ENCODE results near the gene GJA4.

The GJA4 gene

DNA sequence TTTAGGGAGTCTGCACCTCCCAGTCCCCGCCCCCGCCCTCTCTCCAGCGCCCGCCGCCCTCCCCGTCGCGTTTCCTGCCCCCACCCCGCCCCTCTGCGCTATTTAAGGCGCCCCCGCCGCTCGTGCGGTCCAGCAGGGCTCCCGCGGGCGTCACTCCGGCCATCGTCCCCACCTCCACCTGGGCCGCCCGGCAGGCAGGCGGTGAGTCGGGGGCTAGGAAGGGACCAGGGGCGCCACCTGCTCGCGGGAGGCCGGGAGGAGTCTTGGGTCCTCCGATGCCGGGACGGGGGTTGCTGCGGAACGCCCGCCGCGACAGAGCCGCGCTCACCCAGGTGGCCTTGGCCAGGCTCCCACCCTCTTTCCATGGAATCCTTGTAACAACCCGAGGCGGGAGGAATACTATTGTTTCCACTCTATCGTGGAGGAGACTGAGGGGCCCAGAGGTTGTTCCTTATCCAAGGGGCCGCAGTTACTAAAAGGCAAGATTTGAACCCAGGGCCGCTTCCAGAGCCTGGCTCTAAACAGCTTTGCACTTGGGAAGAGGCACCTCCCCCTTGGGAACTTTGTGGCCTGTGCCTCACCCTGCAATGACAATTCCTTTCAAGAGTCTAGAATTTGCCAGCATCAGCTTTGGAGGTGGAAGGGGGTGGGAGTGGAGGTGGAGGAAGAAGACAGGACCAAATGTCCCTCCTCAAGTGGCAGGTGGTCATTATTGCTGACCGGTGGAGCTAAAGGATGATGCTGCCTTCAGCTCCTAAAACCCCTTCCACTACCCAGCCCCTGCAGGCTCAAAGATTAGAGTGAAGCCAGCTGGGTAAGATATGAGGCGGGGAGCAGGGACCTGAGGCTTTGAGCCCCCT is at the start of gene GJA4:
TSS of gene GJA4 (plus strand) at position 132 of the 860 bp plus-strand sequence. CDS start 1,215 bp downstream, outside the sequence.
- DNase-seq = no peak

DNA sequence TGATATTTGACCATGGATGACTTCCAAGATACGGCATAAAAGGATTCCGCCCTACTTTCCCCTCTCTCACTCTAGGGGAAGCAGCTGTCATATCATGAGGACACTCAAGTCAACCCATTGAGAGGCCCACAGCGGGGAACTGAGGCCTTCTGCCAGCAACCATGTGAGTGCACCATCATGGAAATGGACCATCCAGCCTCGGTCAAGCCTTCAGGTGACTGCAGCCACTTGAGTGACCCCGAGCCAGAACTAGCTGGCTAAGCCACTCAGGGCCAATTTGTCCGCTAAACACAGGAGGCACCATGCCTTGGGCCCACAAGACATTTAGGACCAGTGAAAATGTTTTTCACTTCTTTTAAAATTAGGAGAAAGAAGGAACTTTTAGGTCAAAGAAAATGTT is 49.0 kb upstream of the GJA4 start:
- no peak for DNase-seq

- DNase-seq = peak in 28 of 56 donors; percentile 5 to 65 (median 36)
These were observed 47.9 kb upstream of the GJA4 start for GRCh38 chr1:34744851-34745250.

DNA sequence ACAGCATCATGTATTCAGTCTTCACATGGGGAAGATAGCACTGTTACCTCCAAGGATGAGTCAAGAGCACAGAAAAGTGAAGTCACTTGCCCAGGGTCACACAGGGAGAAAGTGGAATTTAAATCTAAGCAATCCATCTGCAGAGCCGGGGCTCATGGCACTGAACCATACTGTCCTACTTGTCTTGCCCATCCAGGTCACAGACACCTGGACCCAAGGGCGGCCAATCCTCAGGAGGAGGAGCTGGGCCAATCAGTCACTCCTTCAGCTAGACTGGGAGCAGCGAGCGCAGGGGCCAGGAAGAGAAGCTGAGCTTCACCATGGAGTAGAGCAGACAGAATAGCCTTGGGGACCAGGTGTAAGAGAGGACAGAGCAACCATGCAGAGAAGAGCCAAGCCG is 47.1 kb upstream of the GJA4 start:
- DNase-seq = no peak

GRCh38 chr1:34746101-34746500 is 46.7 kb upstream of the GJA4 start:
- DNase-seq = no peak

GRCh38 chr1:34746785-34747637 is 45.8 kb upstream of the GJA4 start:
- DNase-seq = no peak

GRCh38 chr1:34747638-34747941 is 45.2 kb upstream of the GJA4 start:
- DNase-seq = no peak

DNA sequence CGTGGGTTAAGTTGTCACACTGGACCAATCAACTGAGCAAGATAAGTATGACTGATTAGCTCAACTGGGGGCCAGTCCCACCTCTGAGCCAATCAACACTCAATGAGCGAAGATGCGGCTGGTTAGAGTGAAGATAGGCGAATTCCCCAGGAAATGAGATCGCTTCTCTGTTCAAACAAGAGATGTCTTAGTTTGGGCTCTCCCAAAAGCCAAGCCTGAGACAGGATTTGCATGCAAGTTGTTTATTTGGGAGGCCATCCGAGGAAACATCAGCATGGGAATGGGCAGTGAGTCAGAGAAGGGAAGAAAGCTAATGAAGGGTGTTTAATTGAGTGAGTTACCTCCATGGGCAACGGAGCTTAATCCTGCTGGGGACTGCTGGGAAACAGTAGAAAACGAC is 42.8 kb upstream of the GJA4 start:
- no peak for DNase-seq

DNA sequence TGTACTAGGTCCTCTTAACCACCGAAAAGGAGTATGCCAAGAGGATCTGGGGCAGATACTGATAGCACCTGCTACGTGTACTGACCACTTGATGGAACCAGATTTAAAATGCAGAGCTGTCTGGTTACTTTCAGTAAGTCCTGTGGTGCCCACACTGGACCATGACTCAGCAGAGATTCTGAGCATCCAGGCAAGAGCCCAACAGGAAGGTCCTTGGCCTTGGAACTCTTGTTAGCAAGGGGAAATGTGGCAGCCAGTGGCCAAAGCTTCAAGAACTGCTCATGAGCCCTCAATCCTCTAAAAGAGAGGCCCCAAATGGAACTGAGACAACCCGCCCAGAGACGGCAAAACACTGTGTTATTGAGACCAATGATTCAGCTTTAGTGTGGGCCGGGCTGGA is 42.2 kb upstream of the GJA4 start:
- peak in 1 of 56 donors; percentile 5 for DNase-seq

GRCh38 chr1:34753163-34753562 is 39.6 kb upstream of the GJA4 start:
- DNase-seq = no peak

DNA sequence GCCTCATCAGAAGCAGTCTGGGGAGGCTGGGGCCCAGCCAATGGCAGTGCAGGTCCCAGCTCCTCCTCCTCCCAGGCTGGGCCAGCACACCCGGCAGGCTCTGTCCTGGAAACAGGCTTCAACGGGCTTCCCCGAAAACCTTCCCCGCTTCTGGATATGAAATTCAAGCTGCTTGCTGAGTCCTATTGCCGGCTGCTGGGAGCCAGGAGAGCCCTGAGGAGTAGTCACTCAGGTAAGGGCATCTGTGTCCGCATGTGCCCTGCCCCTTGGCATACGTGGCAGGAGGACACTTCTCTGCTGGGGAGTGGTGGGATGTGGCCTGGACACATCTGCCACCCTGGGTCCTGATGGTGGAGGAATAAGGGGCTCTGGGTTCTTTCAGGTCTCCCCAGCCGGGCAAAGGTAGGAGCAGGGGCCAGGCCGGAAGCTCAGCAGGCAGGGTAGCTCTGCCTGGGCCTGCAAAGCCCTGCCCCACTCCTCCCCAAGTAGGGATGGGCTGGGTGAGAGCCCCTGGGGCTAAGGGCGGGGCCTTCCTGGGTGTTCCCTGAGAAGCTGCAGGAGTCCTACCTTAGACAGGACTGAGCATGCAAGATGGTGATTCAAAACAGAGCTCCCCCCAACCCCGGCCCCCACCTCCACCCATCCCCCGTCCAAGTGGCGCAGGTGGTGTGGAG is 37.7 kb upstream of the GJA4 start, which contains the start of gene GJB5:
TSS of gene GJB5 (plus strand) at position 84 of the 674 bp plus-strand sequence. CDS start 2,284 bp downstream, outside the sequence.
- DNase-seq = no peak

DNA sequence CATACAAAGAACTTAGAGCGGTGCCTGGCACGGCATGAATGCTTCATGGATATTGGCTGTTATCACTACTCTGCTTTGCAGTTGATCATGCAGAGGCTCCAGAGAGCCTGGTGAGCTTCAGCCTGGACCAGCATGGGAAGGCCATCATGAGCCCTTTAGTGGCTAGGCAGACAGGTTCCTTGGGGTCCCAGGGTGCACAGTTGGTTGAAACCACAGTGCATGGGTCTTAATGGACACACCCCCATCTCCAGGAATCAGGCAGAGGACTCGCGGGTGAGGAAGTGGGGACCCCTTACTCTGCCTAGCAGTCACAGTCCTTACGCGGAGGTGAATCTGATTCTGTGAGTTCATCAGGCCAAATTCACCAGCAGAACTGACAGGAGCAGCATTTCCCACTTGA is 36.8 kb upstream of the GJA4 start:
- DNase-seq = no peak

- DNase-seq = no peak
These were observed 35.4 kb upstream of the GJA4 start for GRCh38 chr1:34757386-34757785.

DNA sequence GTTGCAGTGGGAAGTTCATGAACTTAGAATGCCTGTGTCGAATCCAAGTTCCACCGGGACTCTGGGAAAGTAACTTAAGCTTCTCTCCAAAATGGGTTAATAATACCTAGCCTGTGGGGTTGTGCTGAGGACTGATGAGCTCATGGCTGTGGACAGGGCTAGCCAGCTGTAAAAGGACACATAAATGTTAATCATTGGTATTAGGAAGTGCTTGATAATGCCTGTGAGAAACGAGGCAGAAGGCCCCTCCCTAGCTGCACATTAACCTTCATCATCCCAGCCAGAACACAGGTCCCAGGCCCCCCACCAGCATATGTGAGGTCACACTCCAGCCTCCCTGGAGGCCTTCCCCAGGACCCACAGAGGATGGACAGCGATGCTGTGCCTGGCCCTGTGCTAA is 34.0 kb upstream of the GJA4 start:
- DNase-seq = no peak

GRCh38 chr1:34759503-34760357 is 33.1 kb upstream of the GJA4 start, which contains the start of gene GJB4:
GJB4 (plus strand) TSS chr1:34759740; CDS start chr1:34761255, 1,515 bp downstream.
- no peak for DNase-seq

DNA sequence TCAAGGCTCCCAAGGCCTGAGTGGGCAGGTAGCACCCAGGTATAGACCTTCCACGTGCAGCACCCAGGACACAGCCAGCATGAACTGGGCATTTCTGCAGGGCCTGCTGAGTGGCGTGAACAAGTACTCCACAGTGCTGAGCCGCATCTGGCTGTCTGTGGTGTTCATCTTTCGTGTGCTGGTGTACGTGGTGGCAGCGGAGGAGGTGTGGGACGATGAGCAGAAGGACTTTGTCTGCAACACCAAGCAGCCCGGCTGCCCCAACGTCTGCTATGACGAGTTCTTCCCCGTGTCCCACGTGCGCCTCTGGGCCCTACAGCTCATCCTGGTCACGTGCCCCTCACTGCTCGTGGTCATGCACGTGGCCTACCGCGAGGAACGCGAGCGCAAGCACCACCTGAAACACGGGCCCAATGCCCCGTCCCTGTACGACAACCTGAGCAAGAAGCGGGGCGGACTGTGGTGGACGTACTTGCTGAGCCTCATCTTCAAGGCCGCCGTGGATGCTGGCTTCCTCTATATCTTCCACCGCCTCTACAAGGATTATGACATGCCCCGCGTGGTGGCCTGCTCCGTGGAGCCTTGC is 31.5 kb upstream of the GJA4 start:
- DNase-seq = no peak

GRCh38 chr1:34761776-34762307 is 31.0 kb upstream of the GJA4 start:
- no peak for DNase-seq

GRCh38 chr1:34762474-34763141 is 30.2 kb upstream of the GJA4 start:
- no peak for DNase-seq

GRCh38 chr1:34763142-34763781 is 29.5 kb upstream of the GJA4 start:
- DNase-seq = no peak
